ENCODE data around the gene GARIN5B. TPM values are rescaled to one million over a fixed set of nuclear protein-coding genes. Genes with fewer than 3 reads are reported as not detected.
A peak's percentile ranks its signal among the peaks of the same experiment; 100 is the strongest.

Gene GARIN5B
- total RNA-seq, 1 experiment from 2014 or later, result not detected

GRCh38 chr19:55389386-55390317, 26.6 kb upstream of the GARIN5B start:
- DNase-seq (ENCODE audit: low spot score), result no peak

DNA sequence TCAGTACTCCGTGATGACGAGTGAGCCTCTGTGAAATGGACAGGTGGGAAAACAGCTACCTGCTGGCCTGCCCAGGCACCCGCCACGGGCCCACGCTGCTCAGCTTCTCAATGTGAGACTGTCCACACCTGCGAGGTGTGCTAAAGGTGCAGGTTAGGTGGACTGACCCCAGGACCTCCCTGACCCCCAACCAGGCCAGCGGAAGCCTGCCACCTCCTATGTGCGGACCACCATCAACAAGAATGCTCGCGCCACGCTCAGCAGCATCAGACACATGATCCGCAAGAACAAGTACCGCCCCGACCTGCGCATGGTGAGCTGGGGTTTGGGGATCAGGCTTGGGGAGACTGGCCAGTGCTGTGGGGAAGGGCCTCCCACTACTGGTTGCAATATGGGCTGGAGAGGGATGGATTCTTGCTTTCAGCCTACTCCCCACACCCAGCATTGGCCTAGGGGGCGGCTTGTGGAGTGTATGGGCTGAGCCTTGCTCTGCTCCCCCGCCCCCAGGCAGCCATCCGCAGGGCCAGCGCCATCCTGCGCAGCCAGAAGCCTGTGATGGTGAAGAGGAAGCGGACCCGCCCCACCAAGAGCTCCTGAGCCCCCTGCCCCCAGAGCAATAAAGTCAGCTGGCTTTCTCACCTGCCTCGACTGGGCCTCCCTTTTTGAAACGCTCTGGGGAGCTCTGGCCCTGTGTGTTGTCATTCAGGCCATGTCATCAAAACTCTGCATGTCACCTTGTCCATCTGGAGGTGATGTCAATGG, 24.9 kb upstream of the GARIN5B start:
- no peak for DNase-seq (ENCODE audit: low spot score)

GRCh38 chr19:55386493-55386971, 23.5 kb upstream of the GARIN5B start:
- DNase-seq (ENCODE audit: low spot score), result no peak

DNA sequence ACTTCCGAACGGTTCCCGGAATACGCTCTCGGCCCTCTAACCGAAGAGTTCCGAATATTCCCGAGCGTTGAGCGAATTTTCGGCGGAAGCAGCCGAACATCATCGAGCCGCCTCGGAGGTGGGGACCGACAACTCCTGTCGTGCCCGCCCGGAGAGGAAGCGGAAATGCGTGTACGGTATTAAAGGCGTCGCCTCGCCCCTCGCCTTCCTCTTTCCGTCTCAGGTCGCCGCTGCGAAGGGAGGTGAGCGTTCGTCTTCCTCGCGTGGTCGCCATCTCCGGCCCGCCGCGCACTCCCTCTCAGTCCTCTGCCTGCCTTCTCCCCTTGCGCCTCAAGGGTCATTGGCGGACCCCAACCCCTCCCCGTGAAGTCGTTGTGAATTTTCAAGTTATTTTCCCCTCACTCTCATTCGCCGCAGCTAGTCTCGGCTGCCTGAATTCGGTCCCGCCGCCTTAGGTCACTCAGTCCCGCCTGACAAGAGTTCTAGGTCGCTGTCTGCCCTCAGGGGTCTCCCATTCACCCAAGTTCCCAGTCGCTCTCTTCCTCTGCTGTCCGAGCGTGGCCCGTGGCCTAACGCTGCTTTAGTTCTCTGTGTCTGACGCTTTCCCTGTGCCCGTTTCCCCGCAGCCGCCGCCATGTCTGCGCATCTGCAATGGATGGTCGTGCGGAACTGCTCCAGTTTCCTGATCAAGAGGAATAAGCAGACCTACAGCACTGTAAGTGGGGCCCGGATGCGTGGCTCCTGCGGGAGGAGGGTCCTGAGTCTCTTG, 22.8 kb upstream of the GARIN5B start, which contains the start of gene RPL28:
RPL28 (plus strand) TSS at position 209 of the 769 bp plus-strand sequence; CDS start at position 635, 426 bp downstream.
- peak; percentile 99 for DNase-seq (ENCODE audit: low spot score)

DNA sequence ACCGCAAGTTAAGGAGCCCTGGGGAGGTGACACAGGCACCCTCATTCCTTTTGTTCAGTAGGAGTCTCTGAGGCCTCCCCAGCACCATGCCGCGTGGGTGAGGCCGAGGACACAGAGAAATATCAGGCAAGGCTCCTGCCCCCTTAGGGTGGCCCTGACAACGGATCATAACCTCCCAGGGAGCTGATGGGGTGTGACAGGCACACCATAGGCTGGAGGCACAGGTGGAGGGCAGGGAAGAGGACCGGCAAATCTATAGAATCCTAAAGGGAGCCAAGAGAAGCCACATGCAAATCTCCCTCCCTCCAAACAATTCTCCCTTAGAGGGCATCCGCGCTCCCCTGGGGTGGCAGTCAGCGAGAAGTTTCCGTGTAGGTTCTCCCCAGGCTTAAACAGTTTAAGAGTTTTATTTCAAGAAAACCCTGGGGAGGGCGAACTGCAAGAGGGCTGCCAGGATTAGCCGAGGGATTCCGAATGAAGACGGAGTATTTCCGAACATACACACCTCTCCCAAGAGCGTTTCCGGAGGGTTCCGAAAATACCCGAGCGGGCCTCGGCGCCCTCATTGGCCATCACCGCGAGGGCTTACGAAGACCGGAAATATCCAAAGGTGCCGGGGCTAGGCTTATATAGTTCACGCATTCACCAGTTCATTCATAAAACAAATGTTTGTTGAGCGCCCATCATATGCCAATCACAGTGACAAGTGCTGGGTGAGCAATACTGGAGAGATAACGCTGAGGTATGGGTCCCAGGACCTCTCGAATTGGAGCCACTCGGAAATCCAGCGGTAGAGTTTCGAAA, 22.1 kb upstream of the GARIN5B start:
- peak; percentile 98 for DNase-seq (ENCODE audit: low spot score)

DNA sequence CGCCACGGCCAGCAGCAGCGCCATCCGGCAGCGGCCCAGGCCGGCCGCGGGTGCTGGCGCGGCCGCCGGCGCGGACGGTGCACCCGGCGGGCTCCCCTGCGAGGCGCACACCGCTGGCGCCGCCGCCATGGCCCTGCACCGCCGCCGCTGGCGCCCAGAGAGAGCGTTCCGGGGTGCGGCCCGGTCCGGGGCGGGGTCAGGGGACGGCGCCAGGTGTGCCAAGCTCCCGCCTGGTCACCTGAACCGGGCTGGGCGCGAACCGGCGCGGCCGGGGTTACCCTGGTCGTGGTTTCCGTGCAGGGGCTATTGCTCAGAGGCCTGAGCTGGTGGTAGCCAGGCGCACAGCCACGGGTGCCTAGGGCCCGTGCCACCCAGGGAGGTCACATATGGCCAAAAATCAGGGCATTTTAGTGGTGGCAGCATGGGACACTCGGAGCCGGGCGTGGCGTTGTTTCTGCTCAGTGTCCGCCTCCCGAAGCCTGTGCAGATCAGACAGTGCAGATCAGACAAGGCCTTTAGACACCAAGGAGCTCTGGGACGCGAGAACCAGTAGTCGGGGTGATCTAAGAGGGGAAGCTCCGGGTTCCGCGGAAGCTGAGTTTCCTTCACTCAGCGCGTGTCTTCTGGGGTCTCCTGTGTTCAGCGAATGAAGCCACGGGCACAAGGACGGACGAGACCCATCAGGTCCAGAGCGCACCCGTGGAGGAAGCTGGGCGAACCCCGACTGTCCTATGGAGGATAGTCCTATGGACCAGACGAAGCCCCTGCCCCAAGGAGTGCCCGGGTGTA, 21.3 kb upstream of the GARIN5B start, which contains the start of gene TMEM238:
TMEM238 (minus strand) TSS at position 162 of the 789 bp plus-strand sequence; CDS start at position 129, 33 bp downstream.
- DNase-seq (ENCODE audit: low spot score), result no peak

DNA sequence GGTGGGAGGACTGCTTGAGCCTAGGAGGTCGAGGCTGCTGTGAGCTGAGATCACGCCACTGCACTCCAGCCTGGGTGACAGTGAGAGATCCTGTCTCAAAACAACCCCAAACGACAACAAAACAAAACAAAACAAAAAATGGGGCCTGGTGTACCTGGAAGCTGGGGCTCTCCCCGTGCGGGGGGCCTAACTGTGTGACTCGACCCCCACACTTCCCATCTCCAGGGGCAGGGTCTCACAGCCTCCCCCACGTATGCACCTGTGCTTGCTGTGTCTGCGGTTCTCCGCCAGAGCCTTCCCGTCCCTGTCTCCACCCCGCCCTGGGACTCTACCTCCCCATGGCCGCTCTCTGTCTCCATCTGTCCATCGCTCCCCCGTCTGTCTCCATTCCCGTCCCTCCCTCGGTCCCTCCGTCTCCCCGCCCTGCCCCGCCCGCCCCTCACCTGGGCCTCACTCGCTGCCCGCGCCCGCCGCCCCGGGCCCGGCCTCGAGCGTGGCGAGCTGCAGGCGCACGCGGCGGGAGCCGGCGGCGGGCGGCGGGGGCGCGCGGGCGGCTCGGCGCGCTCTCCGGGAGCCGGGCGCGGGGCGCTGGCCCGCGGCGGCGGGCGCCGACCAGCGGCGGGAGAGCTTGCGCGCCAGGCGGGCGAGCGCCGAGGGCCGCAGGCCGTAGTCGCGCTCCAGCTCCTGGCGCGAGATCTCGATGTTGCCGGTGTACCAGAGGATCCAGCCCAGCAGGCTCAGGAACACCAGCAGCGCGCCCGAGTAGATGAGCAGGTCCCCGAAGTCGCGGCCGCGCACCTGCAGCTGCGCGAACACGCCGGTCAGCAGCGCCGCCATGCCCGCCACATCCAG, 20.4 kb upstream of the GARIN5B start:
- DNase-seq (ENCODE audit: low spot score), result no peak

- no peak for DNase-seq (ENCODE audit: low spot score)
Observed at GRCh38 chr19:55382522-55383054, 19.5 kb upstream of the GARIN5B start.

- no peak for DNase-seq (ENCODE audit: low spot score)
Observed at GRCh38 chr19:55382013-55382412, 19.0 kb upstream of the GARIN5B start.

DNA sequence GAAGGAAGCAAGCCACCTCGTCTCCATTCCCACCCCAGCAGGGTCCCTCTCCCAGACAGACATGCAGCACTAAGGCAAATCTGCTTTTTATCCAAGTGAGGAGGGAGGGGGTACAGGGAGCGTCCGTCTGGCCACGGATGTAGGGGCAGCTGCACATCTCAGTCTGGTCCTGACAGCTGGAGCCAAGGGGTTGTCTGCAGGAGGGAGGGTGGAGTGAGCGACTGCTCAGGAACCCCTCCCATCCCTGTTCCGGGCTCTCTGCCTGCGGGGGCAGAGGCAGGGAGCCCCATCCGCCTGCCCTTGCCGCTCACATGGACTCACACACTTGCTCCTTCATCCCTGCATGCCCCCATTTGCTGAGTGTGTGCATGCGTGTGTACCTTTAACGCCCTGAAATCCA, 16.1 kb upstream of the GARIN5B start:
- DNase-seq (ENCODE audit: low spot score), result no peak

GRCh38 chr19:55377356-55378131, 14.5 kb upstream of the GARIN5B start:
- DNase-seq (ENCODE audit: low spot score), result no peak

DNA sequence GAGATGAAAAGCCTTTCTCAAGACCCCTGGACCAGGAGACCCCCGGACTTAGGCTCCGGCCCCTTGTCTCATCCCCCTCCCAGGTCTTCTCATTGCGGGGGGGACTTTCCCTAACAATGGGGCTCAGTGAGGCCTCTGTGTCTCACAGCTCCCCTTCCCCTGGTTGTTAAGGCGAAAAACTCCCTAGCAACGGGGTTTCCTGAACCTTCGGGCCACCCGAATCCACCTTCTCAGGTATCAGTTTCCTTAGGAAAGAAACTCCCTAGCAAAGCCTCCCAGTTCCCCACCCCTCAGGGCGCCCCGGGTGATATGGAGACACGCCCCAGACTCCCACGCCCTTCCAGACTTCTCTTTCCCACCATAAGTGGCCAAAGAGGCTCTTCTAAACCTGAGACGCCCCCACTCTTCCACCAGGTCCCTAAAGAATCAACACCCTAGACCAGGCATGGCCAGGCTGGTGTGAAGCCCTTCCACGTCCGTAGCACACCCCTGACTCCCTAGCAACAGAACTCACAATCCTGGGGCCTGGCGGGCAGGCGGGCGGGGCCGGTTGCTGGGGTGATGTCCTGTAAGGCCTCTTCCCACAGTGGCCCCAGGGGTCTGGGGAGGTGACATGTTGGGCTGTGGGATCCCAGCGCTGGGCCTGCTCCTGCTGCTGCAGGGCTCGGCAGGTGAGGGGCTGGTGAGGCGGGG, 13.3 kb upstream of the GARIN5B start, which contains the start of gene TMEM190:
TMEM190 (plus strand) TSS at position 586 of the 693 bp plus-strand sequence; CDS start at position 614, 28 bp downstream.
- DNase-seq (ENCODE audit: low spot score), result no peak

DNA sequence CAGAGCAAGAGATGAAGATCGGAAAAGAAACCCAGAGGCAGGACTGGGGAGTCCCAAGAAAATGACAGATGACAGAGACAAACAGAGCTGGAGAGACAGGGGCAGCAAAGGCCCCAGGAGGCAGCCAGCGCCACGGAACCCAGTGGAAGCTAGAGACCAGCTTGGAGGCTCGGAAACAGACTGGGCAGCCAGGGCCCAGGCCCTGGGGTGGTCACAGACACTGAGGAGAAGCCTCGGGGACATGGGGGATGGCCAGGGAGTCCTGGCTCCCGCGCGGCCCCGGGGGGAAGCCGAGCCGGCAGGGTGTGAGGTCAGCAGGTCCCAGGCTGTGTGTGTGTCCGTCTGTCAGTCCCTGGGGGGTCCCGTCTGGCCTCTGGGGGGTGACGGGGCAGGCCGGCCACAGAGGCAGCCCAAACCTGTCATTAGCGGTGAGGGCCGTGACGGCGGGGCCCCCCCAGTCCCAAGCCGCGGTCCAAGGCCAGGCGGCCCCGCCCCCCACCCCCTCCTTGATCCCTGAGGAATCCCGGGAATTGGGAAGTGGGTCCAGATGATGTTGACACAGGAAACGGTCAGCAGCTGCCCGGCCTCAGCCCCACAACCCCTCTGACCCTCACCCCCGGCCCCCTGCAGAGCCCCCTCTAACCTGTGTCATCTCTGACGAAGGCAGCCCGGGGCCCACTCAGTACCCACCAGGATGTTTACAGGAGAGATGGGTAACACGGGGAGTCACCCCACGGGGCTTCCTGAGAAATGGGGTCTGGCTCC, 11.1 kb upstream of the GARIN5B start:
- DNase-seq (ENCODE audit: low spot score), result peak; percentile 73

DNA sequence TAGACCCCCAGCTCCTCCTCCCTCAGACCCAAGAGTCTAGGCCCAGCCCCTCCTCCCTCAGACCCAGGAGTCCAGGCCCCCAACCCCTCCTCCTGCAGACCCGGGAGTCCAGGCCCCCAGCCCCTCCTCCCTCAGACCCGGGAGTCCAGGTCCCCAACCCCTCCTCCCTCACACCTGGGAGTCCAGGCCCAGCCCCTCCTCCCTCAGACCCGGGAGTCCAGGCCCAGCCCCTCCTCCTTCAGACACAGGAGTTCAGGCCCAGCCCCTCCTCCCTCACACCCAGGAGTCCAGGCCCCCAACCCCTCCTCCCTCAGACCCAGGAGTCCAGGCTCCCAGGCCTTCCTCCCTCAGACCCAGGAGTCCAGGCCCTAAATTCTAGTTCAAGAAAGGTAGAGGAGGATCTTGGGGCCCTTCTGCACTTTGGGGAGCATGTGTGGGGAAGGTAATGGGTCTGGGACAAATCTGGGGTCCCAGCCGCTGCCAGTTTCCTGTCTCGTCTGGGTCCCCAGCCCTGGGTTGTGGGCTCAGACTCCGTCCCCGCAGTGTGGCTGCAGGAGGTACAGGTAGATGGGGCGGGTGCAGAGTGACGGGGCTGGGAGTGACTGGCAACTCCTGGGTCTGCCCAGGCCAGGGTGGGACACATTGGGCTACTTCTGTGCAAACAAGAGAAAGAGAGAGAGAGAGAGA, 10.4 kb upstream of the GARIN5B start:
- no peak for DNase-seq (ENCODE audit: low spot score)

DNA sequence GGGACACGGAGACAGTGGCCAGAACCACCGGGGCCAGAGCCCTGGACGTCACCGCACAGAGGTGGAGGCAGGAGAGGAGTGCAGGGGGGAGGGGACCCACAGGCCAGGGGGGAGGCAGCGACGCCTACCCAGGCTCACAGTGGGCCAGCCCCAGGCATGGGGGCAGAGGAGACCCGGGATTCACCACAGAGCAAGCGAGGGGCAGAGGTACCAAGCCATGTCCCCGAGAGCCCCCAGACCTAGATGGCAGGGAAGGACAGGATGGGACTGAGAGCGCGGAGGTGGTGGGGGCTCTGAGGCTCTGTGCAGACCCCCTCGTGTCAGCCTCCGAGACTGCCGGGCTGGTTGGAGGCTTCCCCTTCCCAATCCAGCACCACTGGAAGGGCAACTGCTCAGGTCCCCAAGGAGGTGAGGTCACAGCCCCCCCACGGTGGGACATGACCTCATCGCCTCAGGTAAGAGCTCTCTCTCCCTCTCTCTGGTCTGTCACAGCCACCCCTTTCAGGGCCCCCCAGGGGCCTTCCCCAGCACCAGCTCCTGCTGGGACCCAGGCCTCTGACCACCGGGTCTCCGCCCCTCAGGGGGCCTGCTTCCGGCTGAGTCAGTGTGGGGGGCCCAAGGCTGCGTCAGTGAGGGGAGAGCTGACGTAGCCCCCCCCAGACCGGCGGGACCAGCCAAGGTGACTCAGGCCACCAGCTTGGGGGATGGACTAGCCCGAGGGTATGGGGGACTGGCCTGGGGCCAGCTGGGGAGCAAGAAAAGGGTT, 9.4 kb upstream of the GARIN5B start:
- DNase-seq (ENCODE audit: low spot score), result peak; percentile 69
